ENCODE measurements around the gene NUP43.

DNA sequence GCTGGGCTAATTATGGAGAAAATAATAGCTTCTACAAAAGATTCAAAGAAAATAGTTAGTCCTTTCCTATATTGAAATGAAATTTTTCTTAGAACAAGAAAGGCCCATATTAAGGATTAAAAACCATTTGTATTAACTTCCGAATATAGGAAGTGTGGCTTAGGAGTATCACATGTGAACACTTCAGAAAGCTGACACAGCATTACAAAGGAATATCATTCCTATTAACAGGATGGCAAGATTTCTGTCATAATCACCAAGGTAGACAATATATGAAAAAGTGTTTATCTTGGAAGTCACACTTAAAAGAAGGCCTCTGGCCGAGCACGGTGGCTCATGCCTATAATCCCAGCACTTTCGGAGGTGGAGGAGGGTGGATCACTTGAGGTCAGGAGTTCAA is 23.1 kb downstream of the NUP43 start:
- TF ChIP-seq, protein P1, sequence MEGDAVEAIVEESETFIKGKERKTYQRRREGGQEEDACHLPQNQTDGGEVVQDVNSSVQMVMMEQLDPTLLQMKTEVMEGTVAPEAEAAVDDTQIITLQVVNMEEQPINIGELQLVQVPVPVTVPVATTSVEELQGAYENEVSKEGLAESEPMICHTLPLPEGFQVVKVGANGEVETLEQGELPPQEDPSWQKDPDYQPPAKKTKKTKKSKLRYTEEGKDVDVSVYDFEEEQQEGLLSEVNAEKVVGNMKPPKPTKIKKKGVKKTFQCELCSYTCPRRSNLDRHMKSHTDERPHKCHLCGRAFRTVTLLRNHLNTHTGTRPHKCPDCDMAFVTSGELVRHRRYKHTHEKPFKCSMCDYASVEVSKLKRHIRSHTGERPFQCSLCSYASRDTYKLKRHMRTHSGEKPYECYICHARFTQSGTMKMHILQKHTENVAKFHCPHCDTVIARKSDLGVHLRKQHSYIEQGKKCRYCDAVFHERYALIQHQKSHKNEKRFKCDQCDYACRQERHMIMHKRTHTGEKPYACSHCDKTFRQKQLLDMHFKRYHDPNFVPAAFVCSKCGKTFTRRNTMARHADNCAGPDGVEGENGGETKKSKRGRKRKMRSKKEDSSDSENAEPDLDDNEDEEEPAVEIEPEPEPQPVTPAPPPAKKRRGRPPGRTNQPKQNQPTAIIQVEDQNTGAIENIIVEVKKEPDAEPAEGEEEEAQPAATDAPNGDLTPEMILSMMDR (IDR thresholded peaks at IDR 0.05), result no peak
- no peak for TF ChIP-seq EZH2 (IDR thresholded peaks at IDR 0.05)

Measured in neural progenitor cell (in vitro differentiated cells).